HepG2 (cell line): ENCODE data around the gene IQCN. TPM values are rescaled to one million over a fixed set of nuclear protein-coding genes. Genes with fewer than 3 reads are reported as not detected.
A peak's percentile ranks its signal among the peaks of the same experiment; 100 is the strongest.

Source experiments
- AGO2 ChIP-seq: fragments of 200-400 bp; formaldehyde crosslinking; optimal IDR thresholded peaks from 2 replicates; pipeline ENCODE3; 2017; ENCODE audit warnings: mild to moderate bottlenecking, low read depth, low read length, moderate library complexity
- CAMTA2 ChIP-seq: sonication (generic); formaldehyde crosslinking; IDR thresholded peaks from 2 replicates; pipeline ENCODE4 v1.4.0; 2020; ENCODE audit warnings: mild to moderate bottlenecking, missing genetic modification reagents, borderline replicate concordance
- EP300 ChIP-seq, 3 experiments: sonication (generic) in 1 of 3; formaldehyde crosslinking in 1 of 3; IDR thresholded peaks; 2 replicates each; pipeline versions ENCODE4 v1.5.1 to v1.6.1; 2011 to 2020; ENCODE audit warnings: low read depth in 2 of 3, low read length in 2 of 3, borderline replicate concordance in 1 of 3, improper control_type of control experiment in 1 of 3, mild to moderate bottlenecking in 1 of 3, missing genetic modification reagents in 1 of 3, moderate library complexity in 1 of 3
- FOXP1 ChIP-seq, 2 experiments: fragments of 450-650 bp in 1 of 2; IDR thresholded peaks; 2 replicates each; pipeline ENCODE4 v1.6.1; 2017 to 2018; ENCODE audit warnings: antibody characterized with exemption in 1 of 2
- GATAD1 ChIP-seq: IDR thresholded peaks from 2 replicates; pipeline ENCODE4 v1.6.1; 2016; ENCODE audit warnings: missing genetic modification reagents, missing compliant biosample characterization
- HDAC6 ChIP-seq: fragments of 200-600 bp; sonication (generic); IDR thresholded peaks from 2 replicates; pipeline ENCODE4 v1.7.0; 2017; ENCODE audit warnings: mild to moderate bottlenecking, antibody characterized with exemption, low read length, low read depth
- KDM2A ChIP-seq: sonication (generic); formaldehyde crosslinking; IDR thresholded peaks from 2 replicates; pipeline ENCODE4 v1.4.0; 2020; ENCODE audit warnings: low read depth, missing genetic modification reagents, borderline replicate concordance
- NR2C2 ChIP-seq: sonication (generic); formaldehyde crosslinking; IDR thresholded peaks from 2 replicates; pipeline ENCODE4 v1.4.0; 2020; ENCODE audit warnings: missing genetic modification reagents, mild to moderate bottlenecking, moderate library complexity, borderline replicate concordance
- SOX13 ChIP-seq, 3 experiments: fragments of 450-650 bp in 1 of 3; sonication (generic) in 1 of 3; formaldehyde crosslinking in 1 of 3; IDR thresholded peaks in 2 of 3; conservative IDR thresholded peaks in 1 of 3; 2 replicates each; pipeline versions ENCODE4 v1.5.0 to v1.6.1; 2016 to 2020; ENCODE audit warnings: antibody characterized with exemption in 1 of 3, mild to moderate bottlenecking in 1 of 3, missing compliant biosample characterization in 1 of 3, missing genetic modification reagents in 1 of 3, moderate library complexity in 1 of 3
- SP1 ChIP-seq, 2 experiments: fragments of 450-650 bp in 1 of 2; sonication (generic) in 1 of 2; formaldehyde crosslinking in 1 of 2; IDR thresholded peaks; 2 replicates each; pipeline versions ENCODE4 v1.4.0 to v1.6.1; 2016 to 2020; ENCODE audit warnings: missing genetic modification reagents in 1 of 2
- ZKSCAN5 ChIP-seq: sonication (generic); formaldehyde crosslinking; IDR thresholded peaks from 2 replicates; pipeline ENCODE4 v1.5.1; 2020; ENCODE audit warnings: mild to moderate bottlenecking, missing genetic modification reagents
- ZNF292 ChIP-seq: sonication (generic); formaldehyde crosslinking; IDR thresholded peaks from 2 replicates; pipeline ENCODE4 v1.8.1; 2022; ENCODE audit warnings: mild to moderate bottlenecking, low read depth, missing genetic modification reagents, borderline replicate concordance
- ZNF777 ChIP-seq: sonication (generic); formaldehyde crosslinking; IDR thresholded peaks from 2 replicates; pipeline ENCODE4 v1.4.0; 2020; ENCODE audit warnings: missing genetic modification reagents
- ZSCAN21 ChIP-seq: sonication (generic); formaldehyde crosslinking; IDR thresholded peaks from 2 replicates; pipeline ENCODE4 v1.8.0; 2022; ENCODE audit warnings: mild to moderate bottlenecking, missing genetic modification reagents, moderate library complexity, borderline replicate concordance
- polyA plus RNA-seq, 8 experiments: library from polyadenylated mRNA; depleted of rRNA in 3 of 8; stranded (reverse) in 7 of 8; unstranded in 1 of 8; fragments of >200 nt; fragmentation: Illumina TruSeq in 4 of 8; extraction: Trizol in 4 of 8; gene quantifications; 2 replicates each; pipeline versions ENCODE4 v1.2.1 to v1.2.3, GENCODE V29; 2011 to 2016; ENCODE audit warnings: low read depth in 4 of 8, missing spikeins in 1 of 8, mixed read lengths in 1 of 8; ENCODE audit not compliant: insufficient read depth in 1 of 8
- total RNA-seq, 5 experiments: library from RNA; depleted of rRNA; stranded (reverse); fragments of >200 nt; fragmentation: Illumina TruSeq; extraction: Trizol; gene quantifications; 2 replicates each; pipeline ENCODE4 v1.2.3, GENCODE V29; 2016; ENCODE audit warnings: low read depth in 1 of 5
- TF ChIP-seq, protein P1 (sequence below), 2 experiments: sonication (generic) in 1 of 2; formaldehyde crosslinking in 1 of 2; IDR thresholded peaks; 2 replicates each; pipeline versions ENCODE4 v1.6.1 to v1.9.0; 2014 to 2022; ENCODE audit warnings: antibody characterized with exemption in 1 of 2, borderline replicate concordance in 1 of 2, inconsistent platforms in 1 of 2, low read depth in 1 of 2, missing genetic modification reagents in 1 of 2
- TF ChIP-seq, protein P2 (sequence below), 2 experiments: sonication (generic) in 1 of 2; formaldehyde crosslinking in 1 of 2; IDR thresholded peaks; 2 replicates each; pipeline versions ENCODE4 v1.4.0 to v1.6.1; 2018 to 2020; ENCODE audit warnings: missing genetic modification reagents in 2 of 2, borderline replicate concordance in 1 of 2, low read depth in 1 of 2, mild to moderate bottlenecking in 1 of 2, missing biosample characterization in 1 of 2
- TF ChIP-seq, protein P3 (sequence below): sonication (generic); formaldehyde crosslinking; IDR thresholded peaks from 2 replicates; pipeline ENCODE4 v1.4.0; 2020; ENCODE audit warnings: missing genetic modification reagents

The IQCN gene
- total and polyA plus RNA-seq, 2 of the 13 experiments (the other 11 are each of a cell fraction or from before 2014, with no cell fraction given) = 0.04 to 0.18 TPM

DNA sequence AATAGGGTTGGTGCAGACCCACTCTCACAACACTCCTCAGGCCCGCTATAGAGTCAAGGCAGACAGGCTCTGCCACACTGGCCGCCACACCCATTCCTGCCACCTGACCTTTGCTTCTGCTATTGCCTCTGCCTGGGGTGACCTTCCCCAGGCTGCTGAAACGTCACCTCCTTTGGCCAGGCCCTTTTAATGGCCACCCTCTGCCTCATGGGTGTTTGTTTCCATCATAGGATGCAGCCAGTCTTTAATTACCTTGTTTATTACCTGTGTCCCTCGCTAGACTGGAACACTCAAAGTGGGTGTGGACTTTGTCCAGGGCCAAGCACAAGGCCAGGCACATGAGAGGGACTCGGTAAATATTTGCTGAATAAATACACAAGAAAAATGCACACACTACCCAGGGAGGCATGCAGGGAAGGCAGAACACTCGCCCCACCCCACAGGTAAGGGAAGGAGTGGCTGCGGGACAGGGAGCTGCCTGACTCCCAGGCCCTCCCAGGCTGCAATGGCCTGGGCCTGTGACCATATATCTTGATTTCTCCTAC lies 45.4 kb upstream of the IQCN start (continued):
- TF ChIP-seq ZSCAN21 (CRISPR knock-in tag) (no peak), EP300 (IDR thresholded peaks at IDR 0.05; ENCODE audit: low read depth in 2 of 2, low read length in 2 of 2) (peak in 1 of 2 experiments; percentile 83; a peak in 2 of 4 replicates), EP300 (CRISPR knock-in tag; IDR thresholded peaks at IDR 0.05; ENCODE audit: borderline replicate concordance) (peak; percentile 68; the same call in 1 of the 2 replicates), HDAC6 (no peak), KDM2A (CRISPR knock-in tag) (peak; percentile 42; the same call in 1 of the 2 replicates), GATAD1 (CRISPR knock-in tag) (peak; percentile 69), ZKSCAN5 (CRISPR knock-in tag) (no peak), FOXP1 (IDR thresholded peaks at IDR 0.05) (0 out of 2 replicates have a peak, but pooled peaks have one; percentile 5), FOXP1 (CRISPR knock-in tag; IDR thresholded peaks at IDR 0.05) (peak; percentile 99), ZNF777 (CRISPR knock-in tag) (no peak), NR2C2 (peak; percentile 65), SOX13 (IDR thresholded peaks at IDR 0.05) (no peak), SOX13 (CRISPR knock-in tag; conservative IDR thresholded peaks at IDR 0.05 in 1 of 2, IDR thresholded peaks at IDR 0.05 in 1 of 2) (peak in 1 of 2 experiments; percentile 89; a peak in 2 of 4 replicates), ZNF292 (CRISPR knock-in tag) (no peak; the same call in 1 of the 2 replicates), CAMTA2 (no peak), SP1 (IDR thresholded peaks at IDR 0.05) (no peak), SP1 (CRISPR knock-in tag; IDR thresholded peaks at IDR 0.05) (no peak; the same call in 1 of the 2 replicates), AGO2 (no peak)
- TF ChIP-seq, protein P1, sequence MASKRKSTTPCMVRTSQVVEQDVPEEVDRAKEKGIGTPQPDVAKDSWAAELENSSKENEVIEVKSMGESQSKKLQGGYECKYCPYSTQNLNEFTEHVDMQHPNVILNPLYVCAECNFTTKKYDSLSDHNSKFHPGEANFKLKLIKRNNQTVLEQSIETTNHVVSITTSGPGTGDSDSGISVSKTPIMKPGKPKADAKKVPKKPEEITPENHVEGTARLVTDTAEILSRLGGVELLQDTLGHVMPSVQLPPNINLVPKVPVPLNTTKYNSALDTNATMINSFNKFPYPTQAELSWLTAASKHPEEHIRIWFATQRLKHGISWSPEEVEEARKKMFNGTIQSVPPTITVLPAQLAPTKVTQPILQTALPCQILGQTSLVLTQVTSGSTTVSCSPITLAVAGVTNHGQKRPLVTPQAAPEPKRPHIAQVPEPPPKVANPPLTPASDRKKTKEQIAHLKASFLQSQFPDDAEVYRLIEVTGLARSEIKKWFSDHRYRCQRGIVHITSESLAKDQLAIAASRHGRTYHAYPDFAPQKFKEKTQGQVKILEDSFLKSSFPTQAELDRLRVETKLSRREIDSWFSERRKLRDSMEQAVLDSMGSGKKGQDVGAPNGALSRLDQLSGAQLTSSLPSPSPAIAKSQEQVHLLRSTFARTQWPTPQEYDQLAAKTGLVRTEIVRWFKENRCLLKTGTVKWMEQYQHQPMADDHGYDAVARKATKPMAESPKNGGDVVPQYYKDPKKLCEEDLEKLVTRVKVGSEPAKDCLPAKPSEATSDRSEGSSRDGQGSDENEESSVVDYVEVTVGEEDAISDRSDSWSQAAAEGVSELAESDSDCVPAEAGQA (IDR thresholded peaks at IDR 0.05; ENCODE audit: low read depth) = 0 out of 2 replicates have a peak, but pooled peaks have one; percentile 40
- TF ChIP-seq, protein P1 (CRISPR knock-in tag; IDR thresholded peaks at IDR 0.05; ENCODE audit: borderline replicate concordance) = no peak
- TF ChIP-seq, protein P2, sequence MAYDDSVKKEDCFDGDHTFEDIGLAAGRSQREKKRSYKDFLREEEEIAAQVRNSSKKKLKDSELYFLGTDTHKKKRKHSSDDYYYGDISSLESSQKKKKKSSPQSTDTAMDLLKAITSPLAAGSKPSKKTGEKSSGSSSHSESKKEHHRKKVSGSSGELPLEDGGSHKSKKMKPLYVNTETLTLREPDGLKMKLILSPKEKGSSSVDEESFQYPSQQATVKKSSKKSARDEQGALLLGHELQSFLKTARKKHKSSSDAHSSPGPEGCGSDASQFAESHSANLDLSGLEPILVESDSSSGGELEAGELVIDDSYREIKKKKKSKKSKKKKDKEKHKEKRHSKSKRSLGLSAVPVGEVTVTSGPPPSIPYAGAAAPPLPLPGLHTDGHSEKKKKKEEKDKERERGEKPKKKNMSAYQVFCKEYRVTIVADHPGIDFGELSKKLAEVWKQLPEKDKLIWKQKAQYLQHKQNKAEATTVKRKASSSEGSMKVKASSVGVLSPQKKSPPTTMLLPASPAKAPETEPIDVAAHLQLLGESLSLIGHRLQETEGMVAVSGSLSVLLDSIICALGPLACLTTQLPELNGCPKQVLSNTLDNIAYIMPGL (CRISPR knock-in tag; IDR thresholded peaks at IDR 0.05; ENCODE audit: borderline replicate concordance in 1 of 2, low read depth in 1 of 2) = peak in 1 of 2 experiments; percentile 60; a peak in 1 of 4 replicates
- TF ChIP-seq, protein P3, sequence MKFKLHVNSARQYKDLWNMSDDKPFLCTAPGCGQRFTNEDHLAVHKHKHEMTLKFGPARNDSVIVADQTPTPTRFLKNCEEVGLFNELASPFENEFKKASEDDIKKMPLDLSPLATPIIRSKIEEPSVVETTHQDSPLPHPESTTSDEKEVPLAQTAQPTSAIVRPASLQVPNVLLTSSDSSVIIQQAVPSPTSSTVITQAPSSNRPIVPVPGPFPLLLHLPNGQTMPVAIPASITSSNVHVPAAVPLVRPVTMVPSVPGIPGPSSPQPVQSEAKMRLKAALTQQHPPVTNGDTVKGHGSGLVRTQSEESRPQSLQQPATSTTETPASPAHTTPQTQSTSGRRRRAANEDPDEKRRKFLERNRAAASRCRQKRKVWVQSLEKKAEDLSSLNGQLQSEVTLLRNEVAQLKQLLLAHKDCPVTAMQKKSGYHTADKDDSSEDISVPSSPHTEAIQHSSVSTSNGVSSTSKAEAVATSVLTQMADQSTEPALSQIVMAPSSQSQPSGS = peak; percentile 88; the same call in 1 of the 2 replicates
